PC-3 (cell line): ENCODE data around the gene SDF2L1. TPM values are rescaled to one million over a fixed set of nuclear protein-coding genes. Genes with fewer than 3 reads are reported as not detected.

Experiments
- ATAC-seq: fragments of 200-7000 bp; cut with Tn5 transposase; 2 replicates; pipeline ENCODE4 v1.9.1; 2020; ENCODE audit warnings: mild to moderate bottlenecking, moderate library complexity
- BruUV-seq: library from RNA; stranded (reverse); fragments of 400-500 nt; replicated peaks from 2 replicates; lab custom pipeline; 2021; lab: Mats Ljungman, UMichigan
- CTCF ChIA-PET: fragments of 300-600 bp; sonication (Branson Sonifier 250); formaldehyde crosslinking; loops from one replicate; lab custom pipeline; 2022; ENCODE audit warnings: antibody characterized with exemption; lab: Charles Lee
- POLR2A ChIA-PET: fragments of 300-600 bp; sonication (Branson Sonifier 250); formaldehyde crosslinking; loops from one replicate; lab custom pipeline; 2022; ENCODE audit warnings: antibody characterized with exemption; ENCODE audit not compliant: unreplicated experiment; lab: Charles Lee
- DNase-seq: peaks from one replicate; pipeline ENCODE4 v3.0.0-alpha.2; 2015
- H2AFZ ChIP-seq: fragments of 300-600 bp; sonication (generic); 2 replicates; pipeline ENCODE4 v1.6.0; 2016; ENCODE audit warnings: antibody characterized with exemption, low read length
- H3F3A ChIP-seq: fragments of 300-600 bp; sonication (generic); one replicate; pipeline ENCODE4 v1.6.0; 2017; ENCODE audit warnings: antibody characterized with exemption, low read length, control low read depth, mild to moderate bottlenecking; ENCODE audit not compliant: unreplicated experiment
- H3K27ac ChIP-seq: fragments of 300-600 bp; sonication (generic); 2 replicates; pipeline ENCODE4 v1.5.1; 2016; ENCODE audit warnings: mild to moderate bottlenecking, low read length
- H3K27me3 ChIP-seq: fragments of 300-600 bp; sonication (generic); 2 replicates; pipeline ENCODE4 v1.6.1; 2016; ENCODE audit warnings: low read length, mixed read lengths
- H3K36me3 ChIP-seq: fragments of 300-600 bp; sonication (generic); 2 replicates; pipeline ENCODE4 v1.6.1; 2016; ENCODE audit warnings: low read depth, mixed run types, low read length, mixed read lengths
- H3K4me1 ChIP-seq: fragments of 300-600 bp; sonication (generic); 2 replicates; pipeline ENCODE4 v1.5.1; 2016; ENCODE audit warnings: low read length; ENCODE audit not compliant: insufficient read depth
- H3K4me2 ChIP-seq: fragments of 300-600 bp; sonication (generic); 2 replicates; pipeline ENCODE4 v1.6.0; 2016; ENCODE audit warnings: low read length
- H3K4me3 ChIP-seq: fragments of 300-600 bp; sonication (generic); 2 replicates; pipeline ENCODE4 v1.5.1; 2016; ENCODE audit warnings: mild to moderate bottlenecking, low read length, mixed read lengths
- H3K79me2 ChIP-seq: fragments of 300-600 bp; sonication (generic); 2 replicates; pipeline ENCODE4 v1.6.1; 2017; ENCODE audit warnings: low read length, mixed read lengths
- H3K9ac ChIP-seq: fragments of 300-600 bp; sonication (generic); 2 replicates; pipeline ENCODE4 v1.6.0; 2016; ENCODE audit warnings: mild to moderate bottlenecking, low read length
- H3K9me2 ChIP-seq: fragments of 300-600 bp; sonication (generic); replicated peaks from 2 replicates; pipeline ENCODE4 v1.6.1; 2016; ENCODE audit warnings: mixed run types, low read length, mixed read lengths
- H3K9me3 ChIP-seq: fragments of 300-600 bp; sonication (generic); 2 replicates; pipeline ENCODE4 v1.6.1; 2016; ENCODE audit warnings: low read length, mixed read lengths
- H4K20me1 ChIP-seq: fragments of 300-600 bp; sonication (generic); 2 replicates; pipeline ENCODE4 v1.6.1; 2016; ENCODE audit warnings: low read length, mixed read lengths
- EZH2 ChIP-seq: fragments of 300-600 bp; sonication (generic); IDR thresholded peaks from one replicate; pipeline ENCODE4 v1.6.1; 2017; ENCODE audit warnings: antibody characterized with exemption, mild to moderate bottlenecking, low read length; ENCODE audit not compliant: unreplicated experiment
- EZH2phosphoT487 ChIP-seq: fragments of 300-600 bp; sonication (generic); IDR thresholded peaks from 2 replicates; pipeline ENCODE4 v1.6.1; 2018; ENCODE audit warnings: mild to moderate bottlenecking, antibody characterized with exemption, low read length, borderline replicate concordance
- intact Hi-C: fragments of 100-400 bp; cut with micrococcal nuclease; formaldehyde crosslinking; loops from 2 replicates; pipeline ENCODE4 v1.9.0; 2023
- total RNA-seq: library from RNA; depleted of rRNA; stranded (reverse); fragments of >200 nt; gene quantifications from 2 replicates; pipeline ENCODE4 v1.2.3, GENCODE V29; 2014
- TF ChIP-seq, protein P1 (sequence below): fragments of 300-600 bp; sonication (generic); conservative IDR thresholded peaks from 2 replicates; pipeline ENCODE4 v1.5.1; 2017; ENCODE audit warnings: antibody characterized with exemption, low read depth, mild to moderate bottlenecking, low read length

The SDF2L1 gene
- total RNA-seq, 1 experiment from 2014 or later = 180 TPM

DNA sequence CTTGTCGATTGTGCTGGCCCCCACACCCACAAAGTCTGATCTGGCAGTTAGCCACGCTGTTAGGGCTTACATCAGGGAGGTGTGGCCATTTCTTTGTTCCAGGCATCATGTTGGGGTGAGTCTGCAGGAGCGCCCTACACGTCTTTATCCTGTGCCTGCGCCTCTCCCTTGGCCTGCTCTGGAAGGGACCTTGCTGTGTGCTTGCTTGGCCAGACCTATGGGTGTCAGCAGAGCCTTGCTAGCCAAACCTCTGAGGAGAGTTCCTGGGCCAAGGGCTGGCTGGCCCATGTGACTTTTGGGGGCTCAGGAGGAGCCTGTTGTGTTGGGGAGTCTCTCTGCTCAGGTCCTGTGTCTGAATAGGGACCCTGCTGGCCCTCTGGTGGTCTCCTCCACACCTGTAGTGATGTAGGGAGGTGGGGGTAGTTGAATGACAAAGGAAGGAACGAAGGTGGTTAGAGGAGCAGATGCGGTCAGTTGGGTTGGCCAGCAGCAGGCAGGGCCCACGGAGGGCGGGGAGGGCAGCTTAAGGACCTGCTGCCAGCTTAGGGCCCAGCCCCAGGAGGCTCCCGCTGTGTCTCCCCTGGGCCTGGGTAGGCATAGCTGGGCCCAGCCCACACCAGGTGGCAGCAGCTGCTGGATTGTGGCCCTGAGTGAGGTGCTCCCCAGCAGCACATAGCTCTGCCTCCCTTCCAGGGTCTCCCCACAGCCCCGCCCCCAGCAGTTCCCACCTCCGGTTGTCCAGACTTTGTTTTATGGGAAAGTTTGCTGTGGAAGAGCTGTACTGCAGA is 31.6 kb downstream of the SDF2L1 start:
- intact Hi-C loops = no loop called here
- Histone ChIP-seq H3K4me2 (no peak overlapping the region), H4K20me1 (no peaks in the 10 kb centered on the region), H3K4me1 (peaks cover 9% of the 10 kb centered on the region), H2AFZ (no peak overlapping the region), H3K9me3 (no peaks in the 10 kb centered on the region), H3F3A (no peaks in the 10 kb centered on the region), H3K9me2 (no peaks in the 10 kb centered on the region), H3K27me3 (no peaks in the 10 kb centered on the region), H3K4me3 (no peak overlapping the region), H3K36me3 (no peaks in the 10 kb centered on the region; the same call in 1 of the 2 replicates), H3K79me2 (peaks cover 6% of the 10 kb centered on the region; the same call in 1 of the 2 replicates), H3K9ac (no peak overlapping the region), H3K27ac (no peak overlapping the region)
- BruUV-seq = no TSS peak
- no peak for TF ChIP-seq EZH2phosphoT487
- TF ChIP-seq, protein P1, sequence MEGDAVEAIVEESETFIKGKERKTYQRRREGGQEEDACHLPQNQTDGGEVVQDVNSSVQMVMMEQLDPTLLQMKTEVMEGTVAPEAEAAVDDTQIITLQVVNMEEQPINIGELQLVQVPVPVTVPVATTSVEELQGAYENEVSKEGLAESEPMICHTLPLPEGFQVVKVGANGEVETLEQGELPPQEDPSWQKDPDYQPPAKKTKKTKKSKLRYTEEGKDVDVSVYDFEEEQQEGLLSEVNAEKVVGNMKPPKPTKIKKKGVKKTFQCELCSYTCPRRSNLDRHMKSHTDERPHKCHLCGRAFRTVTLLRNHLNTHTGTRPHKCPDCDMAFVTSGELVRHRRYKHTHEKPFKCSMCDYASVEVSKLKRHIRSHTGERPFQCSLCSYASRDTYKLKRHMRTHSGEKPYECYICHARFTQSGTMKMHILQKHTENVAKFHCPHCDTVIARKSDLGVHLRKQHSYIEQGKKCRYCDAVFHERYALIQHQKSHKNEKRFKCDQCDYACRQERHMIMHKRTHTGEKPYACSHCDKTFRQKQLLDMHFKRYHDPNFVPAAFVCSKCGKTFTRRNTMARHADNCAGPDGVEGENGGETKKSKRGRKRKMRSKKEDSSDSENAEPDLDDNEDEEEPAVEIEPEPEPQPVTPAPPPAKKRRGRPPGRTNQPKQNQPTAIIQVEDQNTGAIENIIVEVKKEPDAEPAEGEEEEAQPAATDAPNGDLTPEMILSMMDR = no peak
- no peak for TF ChIP-seq EZH2
- no peak for ATAC-seq
- no peak for DNase-seq
- ChIA-PET POLR2A (no interaction called here), CTCF (no interaction called here)

DNA sequence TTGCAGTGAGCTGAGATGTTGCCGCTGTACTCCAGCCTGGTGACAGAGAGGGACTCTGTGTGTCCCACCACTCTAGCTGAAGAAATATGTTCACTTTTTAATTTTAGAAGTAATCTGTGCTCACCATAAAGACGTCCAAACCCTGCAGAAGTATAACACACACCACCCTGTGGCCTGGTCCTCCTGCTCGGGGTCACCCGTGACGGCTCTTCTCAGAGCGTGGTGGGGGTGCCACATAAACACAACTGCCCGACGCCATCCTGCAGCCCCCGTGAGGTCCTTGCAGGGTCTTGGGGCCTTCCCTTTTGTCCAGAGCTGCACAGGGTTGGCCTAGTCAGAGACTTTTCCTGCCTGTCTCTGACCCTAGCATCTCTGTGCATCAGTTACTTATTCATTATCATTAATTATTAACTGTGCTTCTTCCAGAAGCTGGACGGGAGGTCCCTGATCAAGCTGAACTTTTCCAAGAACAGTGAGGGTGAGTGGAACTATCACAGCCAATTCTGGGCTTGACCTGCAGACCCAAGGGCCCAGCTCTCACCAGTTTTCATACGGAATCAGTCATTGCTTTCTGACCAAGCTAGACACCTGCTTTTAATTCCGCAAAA is 32.6 kb downstream of the SDF2L1 start:
- no TSS peak for BruUV-seq
- ATAC-seq (no peak), DNase-seq (no peak)
- intact Hi-C loops = no loop called here
- Histone ChIP-seq H4K20me1 (no peaks in the 10 kb centered on the region), H3K36me3 (no peaks in the 10 kb centered on the region; the same call in 1 of the 2 replicates), H3K4me3 (no peak overlapping the region), H3K27ac (no peak overlapping the region), H3F3A (no peaks in the 10 kb centered on the region), H3K9me3 (no peaks in the 10 kb centered on the region), H3K79me2 (0 out of 2 replicates have a peak, but pooled peaks cover 2% of the 10 kb centered on the region), H3K9me2 (no peaks in the 10 kb centered on the region), H3K9ac (no peak overlapping the region), H3K27me3 (no peaks in the 10 kb centered on the region), H2AFZ (no peak overlapping the region), H3K4me1 (peaks cover 1% of the 10 kb centered on the region; the same call in 1 of the 2 replicates), H3K4me2 (no peak overlapping the region)
- POLR2A ChIA-PET = no interaction called here
- TF ChIP-seq EZH2phosphoT487 (no peak), EZH2 (no peak)
- TF ChIP-seq, protein P1 = no peak
- CTCF ChIA-PET = no interaction called here
